HepG2 (cell line): ENCODE data around the gene LMTK2. TPM values are rescaled to one million over a fixed set of nuclear protein-coding genes. Genes with fewer than 3 reads are reported as not detected.

Experiments used
- ATAC-seq: fragments of 200-7000 bp; cut with Tn5 transposase; 3 replicates; pipeline ENCODE4 v1.9.1; 2020; ENCODE audit warnings: mild to moderate bottlenecking, moderate library complexity
- BruUV-seq: library from RNA; stranded (reverse); fragments of 400-500 nt; replicated peaks from 2 replicates; lab custom pipeline; 2021; lab: Mats Ljungman, UMichigan
- CTCF ChIA-PET: fragments of 300-600 bp; formaldehyde crosslinking; extraction: SDS; loops from one replicate; lab custom pipeline; 2021; ENCODE audit warnings: low total read pairs, inconsistent platforms, low intra/inter-chr PET ratio; lab: Yijun Ruan, JAX
- POLR2A ChIA-PET: fragments of 350-600 bp; sonication (Branson Sonifier 250); formaldehyde crosslinking; loops from one replicate; lab custom pipeline; 2020; ENCODE audit warnings: antibody characterized with exemption, inconsistent platforms; lab: Yijun Ruan, JAX
- DNase-seq: peaks from one replicate; pipeline ENCODE4 v3.0.0-alpha.2; 2015; ENCODE audit warnings: low spot score
- FAIRE-seq: peaks from 3 replicates; lab custom pipeline; 2011; peaks lifted over from hg19 to GRCh38; lab: Jason Lieb, UNC
- H2AFZ ChIP-seq: one replicate; pipeline ENCODE4 v1.6.1; 2011; ENCODE audit warnings: low read length, inconsistent platforms
- H3K27ac ChIP-seq: fragments of 300-600 bp; 3 replicates; pipeline ENCODE4 v1.8.0; 2011; ENCODE audit warnings: mixed run types, mild to moderate bottlenecking, mixed read lengths, low read length, inconsistent platforms; ENCODE audit not compliant: insufficient read depth; ENCODE audit errors: extremely low read length
- H3K27me3 ChIP-seq, 2 experiments: fragments of 200-600 bp in 1 of 2; 2 replicates in 1 of 2; 3 replicates in 1 of 2; pipeline versions ENCODE4 v1.6.0 to v1.8.0; 2011; ENCODE audit warnings: low read length in 2 of 2, mild to moderate bottlenecking in 2 of 2, moderate library complexity in 2 of 2, inconsistent platforms in 1 of 2; ENCODE audit not compliant: insufficient read depth in 2 of 2, control insufficient read depth in 1 of 2
- H3K36me3 ChIP-seq, 2 experiments: fragments of 200-600 bp in 1 of 2; replicated peaks in 1 of 2; 2 replicates in 1 of 2; 3 replicates in 1 of 2; pipeline versions ENCODE4 v1.5.1 to v1.8.0; 2011; ENCODE audit warnings: low read length in 2 of 2, inconsistent platforms in 1 of 2; ENCODE audit not compliant: insufficient read depth in 2 of 2, control insufficient read depth in 1 of 2
- H3K4me1 ChIP-seq: 2 replicates; pipeline ENCODE4 v1.5.1; 2012; ENCODE audit warnings: low read length, inconsistent platforms; ENCODE audit not compliant: insufficient read depth
- H3K4me2 ChIP-seq: 2 replicates; pipeline ENCODE4 v1.6.0; 2011; ENCODE audit warnings: low read depth, low read length, inconsistent platforms
- H3K4me3 ChIP-seq, 3 experiments: fragments of 200-600 bp in 1 of 3; sonication (generic), shearing (Covaris generic) in 1 of 3; replicated peaks in 1 of 3; 2 replicates each; pipeline ENCODE4 v1.5.1; 2011 to 2016; ENCODE audit warnings: low read length in 3 of 3, inconsistent platforms in 2 of 3, low read depth in 2 of 3, mild to moderate bottlenecking in 2 of 3, control low read depth in 1 of 3, mixed read lengths in 1 of 3; ENCODE audit not compliant: insufficient read depth in 1 of 3
- H3K79me2 ChIP-seq: one replicate; pipeline ENCODE4 v1.6.1; 2011; ENCODE audit warnings: low read length, inconsistent platforms; ENCODE audit not compliant: insufficient read depth
- H3K9ac ChIP-seq: 2 replicates; pipeline ENCODE4 v1.6.0; 2011; ENCODE audit warnings: mild to moderate bottlenecking, low read depth, low read length, inconsistent platforms; ENCODE audit not compliant: insufficient read depth
- H3K9me3 ChIP-seq: 2 replicates; pipeline ENCODE4 v1.5.1; 2012; ENCODE audit warnings: mild to moderate bottlenecking, low read length
- H4K20me1 ChIP-seq: 2 replicates; pipeline ENCODE4 v1.6.0; 2011; ENCODE audit warnings: inconsistent platforms, mild to moderate bottlenecking, low read length, moderate library complexity; ENCODE audit not compliant: insufficient read depth
- AGO2 ChIP-seq: fragments of 200-400 bp; formaldehyde crosslinking; optimal IDR thresholded peaks from 2 replicates; pipeline ENCODE3; 2017; ENCODE audit warnings: mild to moderate bottlenecking, low read depth, low read length, moderate library complexity
- BORCS8-MEF2B ChIP-seq: sonication (generic); formaldehyde crosslinking; IDR thresholded peaks from 2 replicates; pipeline ENCODE4 v1.8.0; 2022; ENCODE audit warnings: mild to moderate bottlenecking, missing genetic modification reagents
- CBX5 ChIP-seq: sonication (generic); formaldehyde crosslinking; IDR thresholded peaks from 2 replicates; pipeline ENCODE4 v1.4.0; 2020; ENCODE audit warnings: missing genetic modification reagents, borderline replicate concordance
- CCDC6 ChIP-seq: sonication (generic); formaldehyde crosslinking; IDR thresholded peaks from 2 replicates; pipeline ENCODE4 v1.8.1; 2022; ENCODE audit warnings: mild to moderate bottlenecking, missing genetic modification reagents, moderate library complexity
- FOXM1 ChIP-seq: sonication (generic); formaldehyde crosslinking; IDR thresholded peaks from 2 replicates; pipeline ENCODE4 v1.5.0; 2020; ENCODE audit warnings: missing genetic modification reagents
- GMEB1 ChIP-seq: sonication (generic); formaldehyde crosslinking; IDR thresholded peaks from 2 replicates; pipeline ENCODE4 v1.5.1; 2020; ENCODE audit warnings: missing genetic modification reagents, mild to moderate bottlenecking, borderline replicate concordance
- IKZF1 ChIP-seq: fragments of 450-650 bp; IDR thresholded peaks from 2 replicates; pipeline ENCODE4 v1.7.1; 2016
- RXRA ChIP-seq: sonication (generic); formaldehyde crosslinking; IDR thresholded peaks from 2 replicates; pipeline ENCODE4 v1.5.1; 2020; ENCODE audit warnings: missing genetic modification reagents
- ZFP37 ChIP-seq: sonication (generic); formaldehyde crosslinking; IDR thresholded peaks from 2 replicates; pipeline ENCODE4 v1.4.0; 2020; ENCODE audit warnings: missing genetic modification reagents, borderline replicate concordance
- ZNF30 ChIP-seq: sonication (generic); formaldehyde crosslinking; IDR thresholded peaks from 2 replicates; pipeline ENCODE4 v1.5.0; 2020; ENCODE audit warnings: mild to moderate bottlenecking, missing genetic modification reagents
- ZSCAN31 ChIP-seq: sonication (generic); formaldehyde crosslinking; IDR thresholded peaks from 2 replicates; pipeline ENCODE4 v1.5.0; 2020; ENCODE audit warnings: low read depth, mild to moderate bottlenecking, missing genetic modification reagents
- WGBS: methylation state at CpG from one replicate; pipeline ENCODE4 v1.1.6; 2017; ENCODE audit warnings: low lambda C conversion rate; 5-methylcytosine and 5-hydroxymethylcytosine counted together
- in situ Hi-C: cut with HindIII; loops from 2 replicates; pipeline ENCODE4 v1.10.0; 2017; ENCODE audit warnings: low pct_unique_long_range_greater_than_20kb; ENCODE audit not compliant: extremely low pct_ligation_motif_present
- intact Hi-C: fragments of 100-400 bp; cut with micrococcal nuclease; formaldehyde crosslinking; loops from one replicate; pipeline ENCODE4 v1.10.0; 2022; ENCODE audit not compliant: unreplicated experiment
- polyA plus RNA-seq, 8 experiments: library from polyadenylated mRNA; depleted of rRNA in 3 of 8; stranded (reverse) in 7 of 8; unstranded in 1 of 8; fragments of >200 nt; fragmentation: Illumina TruSeq in 4 of 8; extraction: Trizol in 4 of 8; gene quantifications; 2 replicates each; pipeline versions ENCODE4 v1.2.1 to v1.2.3, GENCODE V29; 2011 to 2016; ENCODE audit warnings: low read depth in 4 of 8, missing spikeins in 1 of 8, mixed read lengths in 1 of 8; ENCODE audit not compliant: insufficient read depth in 1 of 8
- total RNA-seq, 5 experiments: library from RNA; depleted of rRNA; stranded (reverse); fragments of >200 nt; fragmentation: Illumina TruSeq; extraction: Trizol; gene quantifications; 2 replicates each; pipeline ENCODE4 v1.2.3, GENCODE V29; 2016; ENCODE audit warnings: low read depth in 1 of 5
- TF ChIP-seq, protein P1 (sequence below): sonication (generic); formaldehyde crosslinking; IDR thresholded peaks from 2 replicates; pipeline ENCODE4 v1.5.0; 2020; ENCODE audit warnings: missing genetic modification reagents, mild to moderate bottlenecking, borderline replicate concordance
- TF ChIP-seq, protein P2 (sequence below), 2 experiments: fragments of 450-650 bp in 1 of 2; sonication (generic) in 1 of 2; formaldehyde crosslinking in 1 of 2; IDR thresholded peaks; 2 replicates each; pipeline versions ENCODE4 v1.6.1 to v1.8.0; 2016 to 2022; ENCODE audit warnings: antibody characterized with exemption in 1 of 2, mild to moderate bottlenecking in 1 of 2, missing genetic modification reagents in 1 of 2
- TF ChIP-seq, protein P3 (sequence below): IDR thresholded peaks from 2 replicates; pipeline ENCODE4 v1.6.1; 2016

The LMTK2 gene
- total and polyA plus RNA-seq, 2 of the 13 experiments (the other 11 are each of a cell fraction or from before 2014, with no cell fraction given), result 9.5 to 11.7 TPM

DNA sequence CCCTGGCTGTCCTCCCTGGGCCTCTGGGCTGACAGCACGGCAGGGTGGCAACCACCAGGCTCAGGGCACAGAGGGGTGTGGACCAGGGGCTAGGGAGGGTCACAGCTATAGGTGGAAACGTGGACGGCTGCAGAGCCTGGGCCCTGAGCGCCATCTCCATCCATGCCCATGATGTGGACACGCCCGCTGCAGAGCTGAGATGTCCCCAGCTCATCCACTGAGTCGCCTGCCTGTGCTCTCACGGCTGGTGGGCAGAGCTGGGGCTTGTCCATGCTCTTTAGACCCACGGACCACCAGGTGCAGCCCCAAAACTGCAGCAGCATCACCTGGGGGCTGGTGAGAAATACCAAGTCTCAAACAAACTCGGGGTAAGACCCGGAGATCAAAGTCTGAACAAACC is 129.2 kb downstream of the LMTK2 start:
- ATAC-seq, result no peak
- POLR2A ChIA-PET, result no interaction called here
- no peaks in the 10 kb centered on the region for H3K9me3 ChIP-seq
- TF ChIP-seq GMEB1 (CRISPR knock-in tag) (no peak), IKZF1 (no peak), BORCS8-MEF2B (CRISPR knock-in tag) (no peak), ZNF30 (CRISPR knock-in tag) (no peak), ZSCAN31 (CRISPR knock-in tag) (no peak), CCDC6 (no peak), FOXM1 (CRISPR knock-in tag) (no peak), RXRA (CRISPR knock-in tag) (no peak), AGO2 (no peak), ZFP37 (no peak), CBX5 (CRISPR knock-in tag) (no peak)
- TF ChIP-seq, protein P1, sequence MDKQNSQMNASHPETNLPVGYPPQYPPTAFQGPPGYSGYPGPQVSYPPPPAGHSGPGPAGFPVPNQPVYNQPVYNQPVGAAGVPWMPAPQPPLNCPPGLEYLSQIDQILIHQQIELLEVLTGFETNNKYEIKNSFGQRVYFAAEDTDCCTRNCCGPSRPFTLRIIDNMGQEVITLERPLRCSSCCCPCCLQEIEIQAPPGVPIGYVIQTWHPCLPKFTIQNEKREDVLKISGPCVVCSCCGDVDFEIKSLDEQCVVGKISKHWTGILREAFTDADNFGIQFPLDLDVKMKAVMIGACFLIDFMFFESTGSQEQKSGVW (CRISPR knock-in tag), result no peak
- TF ChIP-seq, protein P2, sequence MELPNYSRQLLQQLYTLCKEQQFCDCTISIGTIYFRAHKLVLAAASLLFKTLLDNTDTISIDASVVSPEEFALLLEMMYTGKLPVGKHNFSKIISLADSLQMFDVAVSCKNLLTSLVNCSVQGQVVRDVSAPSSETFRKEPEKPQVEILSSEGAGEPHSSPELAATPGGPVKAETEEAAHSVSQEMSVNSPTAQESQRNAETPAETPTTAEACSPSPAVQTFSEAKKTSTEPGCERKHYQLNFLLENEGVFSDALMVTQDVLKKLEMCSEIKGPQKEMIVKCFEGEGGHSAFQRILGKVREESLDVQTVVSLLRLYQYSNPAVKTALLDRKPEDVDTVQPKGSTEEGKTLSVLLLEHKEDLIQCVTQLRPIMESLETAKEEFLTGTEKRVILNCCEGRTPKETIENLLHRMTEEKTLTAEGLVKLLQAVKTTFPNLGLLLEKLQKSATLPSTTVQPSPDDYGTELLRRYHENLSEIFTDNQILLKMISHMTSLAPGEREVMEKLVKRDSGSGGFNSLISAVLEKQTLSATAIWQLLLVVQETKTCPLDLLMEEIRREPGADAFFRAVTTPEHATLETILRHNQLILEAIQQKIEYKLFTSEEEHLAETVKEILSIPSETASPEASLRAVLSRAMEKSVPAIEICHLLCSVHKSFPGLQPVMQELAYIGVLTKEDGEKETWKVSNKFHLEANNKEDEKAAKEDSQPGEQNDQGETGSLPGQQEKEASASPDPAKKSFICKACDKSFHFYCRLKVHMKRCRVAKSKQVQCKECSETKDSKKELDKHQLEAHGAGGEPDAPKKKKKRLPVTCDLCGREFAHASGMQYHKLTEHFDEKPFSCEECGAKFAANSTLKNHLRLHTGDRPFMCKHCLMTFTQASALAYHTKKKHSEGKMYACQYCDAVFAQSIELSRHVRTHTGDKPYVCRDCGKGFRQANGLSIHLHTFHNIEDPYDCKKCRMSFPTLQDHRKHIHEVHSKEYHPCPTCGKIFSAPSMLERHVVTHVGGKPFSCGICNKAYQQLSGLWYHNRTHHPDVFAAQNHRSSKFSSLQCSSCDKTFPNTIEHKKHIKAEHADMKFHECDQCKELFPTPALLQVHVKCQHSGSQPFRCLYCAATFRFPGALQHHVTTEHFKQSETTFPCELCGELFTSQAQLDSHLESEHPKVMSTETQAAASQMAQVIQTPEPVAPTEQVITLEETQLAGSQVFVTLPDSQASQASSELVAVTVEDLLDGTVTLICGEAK (IDR thresholded peaks at IDR 0.05), result no peak
- TF ChIP-seq, protein P2 (CRISPR knock-in tag; IDR thresholded peaks at IDR 0.05), result no peak
- TF ChIP-seq, protein P3, sequence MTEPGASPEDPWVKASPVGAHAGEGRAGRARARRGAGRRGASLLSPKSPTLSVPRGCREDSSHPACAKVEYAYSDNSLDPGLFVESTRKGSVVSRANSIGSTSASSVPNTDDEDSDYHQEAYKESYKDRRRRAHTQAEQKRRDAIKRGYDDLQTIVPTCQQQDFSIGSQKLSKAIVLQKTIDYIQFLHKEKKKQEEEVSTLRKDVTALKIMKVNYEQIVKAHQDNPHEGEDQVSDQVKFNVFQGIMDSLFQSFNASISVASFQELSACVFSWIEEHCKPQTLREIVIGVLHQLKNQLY (CRISPR knock-in tag), result no peak

More for the DNA sequence above, 129.2 kb downstream of the LMTK2 start:
- Histone ChIP-seq H3K27ac (no peak overlapping the region), H3K4me1 (no peaks in the 10 kb centered on the region), H3K27me3 (no peaks in the 10 kb centered on the region), H3K36me3 (no peaks in the 10 kb centered on the region; a peak in 2 of 5 replicates), H4K20me1 (no peaks in the 10 kb centered on the region), H3K9ac (no peak overlapping the region), H3K4me3 (no peak overlapping the region), H3K4me2 (no peak overlapping the region), H2AFZ (no peak overlapping the region), H3K79me2 (no peaks in the 10 kb centered on the region)
- BruUV-seq, result no TSS peak
- no peak for FAIRE-seq
- intact Hi-C loops (no loop called here), in situ Hi-C loops (no loop called here)
- WGBS, result 89% methylated on average over 1 of the region's 11 CpGs
- CTCF ChIA-PET, result no interaction called here
- no peak for DNase-seq
